GM12875 (cell line): ENCODE results near the gene CP.
"Not testable (repeated sequence)": the region's sequence is repeated elsewhere in the genome, so short reads cannot be mapped to it uniquely, and the experiment has no call there.

Experiments
- H3K4me3 ChIP-seq: one replicate; pipeline ENCODE4 v1.5.1; 2011; ENCODE audit warnings: low read depth, low read length, control low read depth
- TF ChIP-seq, protein P1 (sequence below): IDR thresholded peaks from 2 replicates; pipeline ENCODE4 v1.5.1; 2011; ENCODE audit warnings: low read depth, mild to moderate bottlenecking, control low read depth, inconsistent platforms, low read length, moderate library complexity, borderline replicate concordance; ENCODE audit not compliant: insufficient read depth

Gene CP

GRCh38 chr3:149198611-149199010, 23.0 kb downstream of the CP start:
- TF ChIP-seq, protein P1, sequence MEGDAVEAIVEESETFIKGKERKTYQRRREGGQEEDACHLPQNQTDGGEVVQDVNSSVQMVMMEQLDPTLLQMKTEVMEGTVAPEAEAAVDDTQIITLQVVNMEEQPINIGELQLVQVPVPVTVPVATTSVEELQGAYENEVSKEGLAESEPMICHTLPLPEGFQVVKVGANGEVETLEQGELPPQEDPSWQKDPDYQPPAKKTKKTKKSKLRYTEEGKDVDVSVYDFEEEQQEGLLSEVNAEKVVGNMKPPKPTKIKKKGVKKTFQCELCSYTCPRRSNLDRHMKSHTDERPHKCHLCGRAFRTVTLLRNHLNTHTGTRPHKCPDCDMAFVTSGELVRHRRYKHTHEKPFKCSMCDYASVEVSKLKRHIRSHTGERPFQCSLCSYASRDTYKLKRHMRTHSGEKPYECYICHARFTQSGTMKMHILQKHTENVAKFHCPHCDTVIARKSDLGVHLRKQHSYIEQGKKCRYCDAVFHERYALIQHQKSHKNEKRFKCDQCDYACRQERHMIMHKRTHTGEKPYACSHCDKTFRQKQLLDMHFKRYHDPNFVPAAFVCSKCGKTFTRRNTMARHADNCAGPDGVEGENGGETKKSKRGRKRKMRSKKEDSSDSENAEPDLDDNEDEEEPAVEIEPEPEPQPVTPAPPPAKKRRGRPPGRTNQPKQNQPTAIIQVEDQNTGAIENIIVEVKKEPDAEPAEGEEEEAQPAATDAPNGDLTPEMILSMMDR: no peak
- H3K4me3 ChIP-seq: no peak overlapping the region

- H3K4me3 ChIP-seq: no peak overlapping the region
- TF ChIP-seq, protein P1: no peak
Observed at GRCh38 chr3:149197669-149198068, 24.0 kb downstream of the CP start.

DNA sequence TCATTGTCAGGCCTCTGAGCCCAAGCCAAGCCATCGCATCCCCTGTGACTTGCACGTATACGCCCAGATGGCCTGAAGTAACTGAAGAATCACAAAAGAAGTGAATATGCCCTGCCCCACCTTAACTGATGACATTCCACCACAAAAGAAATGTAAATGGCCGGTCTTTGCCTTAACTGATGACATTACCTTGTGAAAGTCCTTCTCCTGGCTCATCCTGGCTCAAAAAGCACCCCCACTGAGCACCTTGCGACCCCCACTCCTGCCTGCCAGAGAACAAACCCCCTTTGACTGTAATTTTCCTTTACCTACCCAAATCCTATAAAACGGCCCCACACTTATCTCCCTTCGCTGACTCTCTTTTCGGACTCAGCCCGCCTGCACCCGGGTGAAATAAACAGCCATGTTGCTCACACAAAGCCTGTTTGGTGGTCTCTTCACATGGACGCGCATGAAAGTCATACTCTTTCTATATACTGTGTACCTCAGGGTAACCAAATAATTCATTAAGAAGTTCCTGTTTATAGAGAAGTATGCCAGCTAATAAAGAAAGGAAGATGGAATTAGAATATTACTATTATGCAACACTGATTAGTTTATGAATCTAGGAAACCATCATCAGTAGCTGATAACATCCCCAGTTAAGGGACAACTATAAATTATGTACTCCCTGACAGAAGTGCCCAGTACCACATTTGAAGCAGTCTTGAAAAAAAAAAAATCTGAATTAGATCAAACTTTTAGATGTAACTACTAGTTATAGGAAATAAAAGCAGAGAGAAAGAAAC, 24.6 kb downstream of the CP start:
- not testable (repeated sequence) for H3K4me3 ChIP-seq

- H3K4me3 ChIP-seq: no peak overlapping the region
- TF ChIP-seq, protein P1: no peak
Observed at GRCh38 chr3:149195221-149195620, 26.4 kb downstream of the CP start.

GRCh38 chr3:149188494-149188893, 33.1 kb downstream of the CP start:
- no peak overlapping the region for H3K4me3 ChIP-seq
- TF ChIP-seq, protein P1: no peak

DNA sequence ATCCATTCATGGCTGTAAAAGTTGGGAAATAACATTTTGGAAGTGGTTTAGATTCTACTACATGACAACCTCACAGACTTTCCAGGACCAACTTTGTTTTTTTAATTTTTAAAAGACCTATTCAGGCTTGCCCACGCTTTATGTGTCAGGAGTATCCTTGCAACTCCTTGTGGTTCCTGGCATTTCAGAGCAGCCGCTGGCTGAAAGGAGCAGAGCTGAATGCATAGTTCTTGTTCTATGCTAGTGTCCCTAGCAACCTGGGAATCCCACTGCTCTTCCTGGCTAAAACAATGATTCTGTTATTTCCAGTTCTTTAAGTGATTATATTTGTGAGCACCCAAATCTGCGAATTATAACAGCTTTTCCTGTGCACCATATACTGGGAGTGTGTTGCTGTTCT, 34.9 kb downstream of the CP start:
- H3K4me3 ChIP-seq: no peak overlapping the region
- TF ChIP-seq, protein P1: no peak

DNA sequence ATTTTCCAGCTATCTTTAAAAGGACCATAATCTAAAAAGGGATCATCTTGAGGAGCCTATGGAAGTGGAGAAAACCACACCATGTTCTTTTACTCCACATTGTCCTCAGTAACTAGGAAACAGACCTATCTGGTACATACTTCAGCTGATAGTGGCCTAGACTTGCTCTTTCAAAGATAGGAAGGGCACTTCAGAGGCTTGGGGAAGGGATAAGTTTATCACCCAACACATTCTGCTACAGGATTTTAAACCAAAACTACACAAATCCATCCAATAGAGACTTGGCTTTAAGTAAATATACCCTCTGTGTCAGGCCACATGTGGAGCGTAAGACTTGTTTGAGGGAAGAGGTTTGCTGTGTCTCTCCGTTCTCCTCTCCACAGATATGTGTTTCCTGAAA, 35.4 kb downstream of the CP start:
- TF ChIP-seq, protein P1: no peak
- no peak overlapping the region for H3K4me3 ChIP-seq
